ENCODE measurements around the gene SLC9A3. TPM values are rescaled to one million over a fixed set of nuclear protein-coding genes. Genes with fewer than 3 reads are reported as not detected.

The SLC9A3 gene
- total and polyA plus RNA-seq, 4 donors, result 0.94 to 3.8 (median 1.5) TPM

GRCh38 chr5:425714-426113 lies 98.5 kb downstream of the SLC9A3 start:
- Histone ChIP-seq H3K9ac (ENCODE audit: insufficient read depth in 1 of 2, low read length in 2 of 2) (no peak overlapping the region), H3K27ac (ENCODE audit: low read depth in 1 of 2, low read length in 1 of 2) (no peak overlapping the region), H3K4me3 (no peak overlapping the region), H3K27me3 (ENCODE audit: control insufficient read depth in 3 of 3, insufficient read depth in 3 of 3, low read length in 2 of 3) (no peaks in the 10 kb centered on the region), H3K4me1 (ENCODE audit: control insufficient read depth in 5 of 5, insufficient read depth in 5 of 5, low read length in 5 of 5) (peaks cover 0 to 13% (median 3%) of the 10 kb centered on the region in 5 donors), H3K9me3 (ENCODE audit: control insufficient read depth in 4 of 4, insufficient read depth in 3 of 4, low read length in 3 of 4) (no peaks in the 10 kb centered on the region), H3K36me3 (ENCODE audit: control insufficient read depth in 4 of 4, insufficient read depth in 4 of 4, low read length in 4 of 4) (peaks cover 0 to 7% (median 0%) of the 10 kb centered on the region in 4 donors)
- ATAC-seq (ENCODE audit: insufficient read depth, low FRiP score), result no peak
- no peak for TF ChIP-seq CTCF (IDR thresholded peaks at IDR 0.05; ENCODE audit: control extremely low read depth, extremely low read depth)
- WGBS, 2 donors, result 37 to 58% methylated on average over 5 of the region's 5 CpGs
- DNase-seq, result no peak

- no peaks in the 10 kb centered on the region for H3K27me3 ChIP-seq (ENCODE audit: control insufficient read depth in 3 of 3, insufficient read depth in 3 of 3, low read length in 2 of 3)
- H3K9ac ChIP-seq (ENCODE audit: insufficient read depth in 1 of 2, low read length in 2 of 2), result no peak overlapping the region
- H3K9me3 ChIP-seq (ENCODE audit: control insufficient read depth in 4 of 4, insufficient read depth in 3 of 4, low read length in 3 of 4), result no peaks in the 10 kb centered on the region
- peak overlapping the region in 1 of 2 donors; percentile 8 for H3K27ac ChIP-seq (ENCODE audit: low read depth in 1 of 2, low read length in 1 of 2)
- peaks cover 0 to 6% (median 0%) of the 10 kb centered on the region in 4 donors for H3K36me3 ChIP-seq (ENCODE audit: control insufficient read depth in 4 of 4, insufficient read depth in 4 of 4, low read length in 4 of 4)
- no peak for TF ChIP-seq CTCF (IDR thresholded peaks at IDR 0.05; ENCODE audit: control extremely low read depth, extremely low read depth)
- 72 to 91% methylated on average over 11 of the region's 11 CpGs for WGBS, 2 donors
- peaks cover 0 to 10% (median 0%) of the 10 kb centered on the region in 5 donors for H3K4me1 ChIP-seq (ENCODE audit: control insufficient read depth in 5 of 5, insufficient read depth in 5 of 5, low read length in 5 of 5)
- ATAC-seq (ENCODE audit: insufficient read depth, low FRiP score), result no peak
- H3K4me3 ChIP-seq, result no peak overlapping the region
- no peak for DNase-seq
These were observed 99.7 kb downstream of the SLC9A3 start for GRCh38 chr5:424301-425110.

GRCh38 chr5:423626-424261 lies 100.5 kb downstream of the SLC9A3 start:
- peaks cover 0 to 9% (median 0%) of the 10 kb centered on the region in 5 donors for H3K4me1 ChIP-seq (ENCODE audit: control insufficient read depth in 5 of 5, insufficient read depth in 5 of 5, low read length in 5 of 5)

More at GRCh38 chr5:423626-424261, 100.5 kb downstream of the SLC9A3 start:
- Histone ChIP-seq H3K36me3 (ENCODE audit: control insufficient read depth in 4 of 4, insufficient read depth in 4 of 4, low read length in 4 of 4) (peaks cover 0 to 8% (median 0%) of the 10 kb centered on the region in 4 donors), H3K9me3 (ENCODE audit: control insufficient read depth in 4 of 4, insufficient read depth in 3 of 4, low read length in 3 of 4) (no peaks in the 10 kb centered on the region), H3K9ac (ENCODE audit: insufficient read depth in 1 of 2, low read length in 2 of 2) (no peak overlapping the region), H3K4me3 (no peak overlapping the region), H3K27ac (ENCODE audit: low read depth in 1 of 2, low read length in 1 of 2) (no peak overlapping the region), H3K27me3 (ENCODE audit: control insufficient read depth in 3 of 3, insufficient read depth in 3 of 3, low read length in 2 of 3) (no peaks in the 10 kb centered on the region)
- ATAC-seq (ENCODE audit: insufficient read depth, low FRiP score) (no peak), DNase-seq (no peak)
- WGBS, 2 donors, result 83 to 86% methylated on average over 24 of the region's 24 CpGs
- TF ChIP-seq CTCF (IDR thresholded peaks at IDR 0.05; ENCODE audit: control extremely low read depth, extremely low read depth), result no peak

Measured in lung (tissue), 12 donors.